ENCODE data around the gene PIGU.

The PIGU gene

DNA sequence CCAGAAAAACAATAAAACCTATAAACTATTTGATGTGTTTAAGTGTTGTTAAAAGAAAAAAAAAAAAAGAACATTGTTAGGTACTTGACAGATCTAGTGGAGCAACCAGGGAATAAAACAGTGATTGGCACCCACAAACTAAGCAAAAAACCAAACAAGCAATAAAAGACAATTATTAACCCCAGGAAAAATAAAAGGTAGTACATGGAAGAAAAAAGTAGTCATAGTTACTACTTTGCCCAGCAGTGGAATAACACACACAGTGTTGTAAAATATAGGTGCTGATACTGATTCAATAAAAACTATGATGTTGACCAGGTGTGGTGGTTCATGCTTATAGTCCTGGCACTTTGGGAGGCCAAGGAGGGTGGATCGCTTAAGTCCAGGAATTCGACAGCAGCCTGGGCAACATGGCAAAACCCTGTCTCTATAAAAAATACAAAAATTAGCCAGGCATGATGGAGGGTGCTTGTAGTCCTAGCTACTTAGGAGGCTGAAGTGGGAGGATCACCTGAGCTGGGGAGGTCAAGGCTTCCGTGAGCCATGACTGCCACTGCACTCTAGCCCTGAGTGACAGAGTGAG lies 43.9 kb downstream of the PIGU start:
- POLR2A ChIA-PET: no interaction called here

GRCh38 chr20:34629904-34630303 lies 47.0 kb downstream of the PIGU start:
- H3K4me3 ChIP-seq (ENCODE audit: low read depth, low read length): no peak overlapping the region
- H3K27ac ChIP-seq (ENCODE audit: extremely low read depth, low read depth, low read length): no peak overlapping the region
- peaks cover 8 to 13% of the 10 kb centered on the region in 2 experiments; a peak in 2 of 3 replicates for H3K36me3 ChIP-seq (ENCODE audit: control insufficient read depth in 2 of 2, insufficient read depth in 1 of 2, low read length in 2 of 2)
- ChIA-PET CTCF (interaction anchor here (0.7 kb wide), 1 partner anchor 52 kb away, joined by 3 read pairs; no protein-coding TSS in a partner anchor), POLR2A (no interaction called here)
- H3K9me3 ChIP-seq (ENCODE audit: control insufficient read depth, insufficient read depth, low read depth, low read length): no peaks in the 10 kb centered on the region
- TF ChIP-seq ZNF785 (tag by site-specific recombination; IDR thresholded peaks at IDR 0.05) (no peak), ZNF518A (tag by site-specific recombination; conservative IDR thresholded peaks at IDR 0.05; ENCODE audit: low read depth) (no peak), KLF9 (tag by site-specific recombination; IDR thresholded peaks at IDR 0.05; ENCODE audit: low read depth) (no peak), ZNF335 (tag by site-specific recombination; conservative IDR thresholded peaks at IDR 0.05) (no peak), ZNF449 (tag by site-specific recombination; IDR thresholded peaks at IDR 0.05) (no peak), SCRT1 (tag by site-specific recombination; IDR thresholded peaks at IDR 0.05; ENCODE audit: borderline replicate concordance) (0 out of 2 replicates have a peak, but pooled peaks have one; percentile 29), ZNF433 (tag by site-specific recombination; IDR thresholded peaks at IDR 0.05; ENCODE audit: low read depth) (no peak), ZNF521 (tag by site-specific recombination; IDR thresholded peaks at IDR 0.05) (no peak), SCRT2 (tag by site-specific recombination; IDR thresholded peaks at IDR 0.05) (peak; percentile 73), ZNF600 (tag by site-specific recombination; IDR thresholded peaks at IDR 0.05) (no peak), ZNF37A (tag by site-specific recombination; IDR thresholded peaks at IDR 0.05) (no peak), ZNF302 (tag by site-specific recombination; IDR thresholded peaks at IDR 0.05; ENCODE audit: low read depth) (no peak), KLF16 (tag by site-specific recombination; IDR thresholded peaks at IDR 0.05) (no peak)
- H3K4me1 ChIP-seq (ENCODE audit: control insufficient read depth, insufficient read depth, low read length): peaks cover 13% of the 10 kb centered on the region

More for the DNA sequence above, 43.9 kb downstream of the PIGU start:
- H3K27ac ChIP-seq (ENCODE audit: extremely low read depth, low read depth, low read length): no peak overlapping the region
- no peak for TF ChIP-seq SP7 (tag by site-specific recombination; IDR thresholded peaks at IDR 0.05)
- TF ChIP-seq ZNF621 (tag by site-specific recombination; IDR thresholded peaks at IDR 0.05): no peak
- TF ChIP-seq GFI1B (tag by site-specific recombination; IDR thresholded peaks at IDR 0.05): no peak
- TF ChIP-seq ZNF302 (tag by site-specific recombination; IDR thresholded peaks at IDR 0.05; ENCODE audit: low read depth): no peak
- TF ChIP-seq ZNF629 (tag by site-specific recombination; IDR thresholded peaks at IDR 0.05): no peak
- TF ChIP-seq ZBTB17 (tag by site-specific recombination; IDR thresholded peaks at IDR 0.05): no peak
- no peak for TF ChIP-seq ZNF529 (tag by site-specific recombination; IDR thresholded peaks at IDR 0.05; ENCODE audit: insufficient replicate concordance)
- no peak for TF ChIP-seq ZNF121 (tag by site-specific recombination; IDR thresholded peaks at IDR 0.05)
- no peak for TF ChIP-seq ZNF423 (tag by site-specific recombination; IDR thresholded peaks at IDR 0.05)
- TF ChIP-seq BCL6B (tag by site-specific recombination; IDR thresholded peaks at IDR 0.05): no peak
- TF ChIP-seq, protein P1, sequence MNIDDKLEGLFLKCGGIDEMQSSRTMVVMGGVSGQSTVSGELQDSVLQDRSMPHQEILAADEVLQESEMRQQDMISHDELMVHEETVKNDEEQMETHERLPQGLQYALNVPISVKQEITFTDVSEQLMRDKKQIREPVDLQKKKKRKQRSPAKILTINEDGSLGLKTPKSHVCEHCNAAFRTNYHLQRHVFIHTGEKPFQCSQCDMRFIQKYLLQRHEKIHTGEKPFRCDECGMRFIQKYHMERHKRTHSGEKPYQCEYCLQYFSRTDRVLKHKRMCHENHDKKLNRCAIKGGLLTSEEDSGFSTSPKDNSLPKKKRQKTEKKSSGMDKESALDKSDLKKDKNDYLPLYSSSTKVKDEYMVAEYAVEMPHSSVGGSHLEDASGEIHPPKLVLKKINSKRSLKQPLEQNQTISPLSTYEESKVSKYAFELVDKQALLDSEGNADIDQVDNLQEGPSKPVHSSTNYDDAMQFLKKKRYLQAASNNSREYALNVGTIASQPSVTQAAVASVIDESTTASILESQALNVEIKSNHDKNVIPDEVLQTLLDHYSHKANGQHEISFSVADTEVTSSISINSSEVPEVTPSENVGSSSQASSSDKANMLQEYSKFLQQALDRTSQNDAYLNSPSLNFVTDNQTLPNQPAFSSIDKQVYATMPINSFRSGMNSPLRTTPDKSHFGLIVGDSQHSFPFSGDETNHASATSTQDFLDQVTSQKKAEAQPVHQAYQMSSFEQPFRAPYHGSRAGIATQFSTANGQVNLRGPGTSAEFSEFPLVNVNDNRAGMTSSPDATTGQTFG (tag by site-specific recombination; IDR thresholded peaks at IDR 0.05; ENCODE audit: borderline replicate concordance): no peak
- no peak for TF ChIP-seq ZNF549 (tag by site-specific recombination; IDR thresholded peaks at IDR 0.05)
- CTCF ChIA-PET: interaction anchor here (0.7 to 1.2 kb wide), 2 partner anchors 11 to 475 kb away, joined by 3 to 5 read pairs; no protein-coding TSS in a partner anchor
- H3K9me3 ChIP-seq (ENCODE audit: control insufficient read depth, insufficient read depth, low read depth, low read length): no peaks in the 10 kb centered on the region
- peaks cover 11 to 28% of the 10 kb centered on the region in 2 experiments; a peak in 2 of 3 replicates for H3K36me3 ChIP-seq (ENCODE audit: control insufficient read depth in 2 of 2, insufficient read depth in 1 of 2, low read length in 2 of 2)
- H3K4me3 ChIP-seq (ENCODE audit: low read depth, low read length): no peak overlapping the region
- peaks cover 5% of the 10 kb centered on the region for H3K4me1 ChIP-seq (ENCODE audit: control insufficient read depth, insufficient read depth, low read length)

Measured in HEK293 (cell line).